ENCODE results near the gene TRA2B.
"Not testable (repeated sequence)": the region's sequence is repeated elsewhere in the genome, so short reads cannot be mapped to it uniquely, and the experiment has no call there.

The TRA2B gene

DNA sequence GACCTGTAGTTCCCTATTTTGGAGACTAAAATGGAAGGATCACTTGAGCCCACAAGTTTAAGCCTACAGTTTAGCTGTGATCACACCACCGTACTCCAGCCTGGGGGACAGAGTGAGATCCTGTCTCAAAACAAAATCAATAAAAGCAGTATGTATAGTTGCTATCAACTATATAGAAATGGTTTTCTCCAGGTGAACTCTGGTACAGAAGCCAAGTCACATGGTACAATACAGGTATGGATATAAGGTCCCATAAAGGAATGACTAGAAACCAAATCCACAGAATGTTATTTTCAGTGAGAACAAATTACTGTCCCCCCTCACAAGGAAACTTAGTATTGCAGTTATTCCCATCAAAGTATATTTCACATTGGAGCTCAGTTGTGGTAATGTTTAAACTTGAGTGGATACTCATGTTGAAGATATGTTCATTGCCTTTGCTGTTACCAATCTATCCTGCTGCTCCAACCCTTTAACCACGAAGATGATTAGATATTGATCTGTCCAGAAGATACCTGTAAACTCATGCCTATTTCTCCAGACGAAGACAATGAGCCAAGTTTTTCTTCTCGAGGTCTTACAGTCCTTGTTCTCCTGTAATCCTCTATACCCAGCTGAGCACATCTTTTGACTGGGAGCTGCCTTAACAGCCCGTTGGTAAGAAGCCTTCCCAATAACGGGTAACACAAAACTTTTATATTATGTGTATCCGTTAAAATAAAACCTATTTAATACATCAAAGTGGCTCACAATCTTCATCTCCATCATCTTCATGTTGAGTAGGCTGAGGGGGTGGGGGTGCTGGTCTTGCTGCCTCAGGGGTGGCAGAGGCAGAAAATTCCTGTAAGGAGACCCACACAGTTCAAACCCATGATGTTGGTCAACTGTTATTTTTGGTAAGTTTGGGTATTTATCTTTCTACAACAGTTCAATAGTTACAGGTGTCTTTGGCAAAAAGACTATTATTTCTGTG is 24.6 kb downstream of the TRA2B start:
- H3K4me3 ChIP-seq (ENCODE audit: low read depth, low read length), result no peak overlapping the region
- TF ChIP-seq, protein P1, sequence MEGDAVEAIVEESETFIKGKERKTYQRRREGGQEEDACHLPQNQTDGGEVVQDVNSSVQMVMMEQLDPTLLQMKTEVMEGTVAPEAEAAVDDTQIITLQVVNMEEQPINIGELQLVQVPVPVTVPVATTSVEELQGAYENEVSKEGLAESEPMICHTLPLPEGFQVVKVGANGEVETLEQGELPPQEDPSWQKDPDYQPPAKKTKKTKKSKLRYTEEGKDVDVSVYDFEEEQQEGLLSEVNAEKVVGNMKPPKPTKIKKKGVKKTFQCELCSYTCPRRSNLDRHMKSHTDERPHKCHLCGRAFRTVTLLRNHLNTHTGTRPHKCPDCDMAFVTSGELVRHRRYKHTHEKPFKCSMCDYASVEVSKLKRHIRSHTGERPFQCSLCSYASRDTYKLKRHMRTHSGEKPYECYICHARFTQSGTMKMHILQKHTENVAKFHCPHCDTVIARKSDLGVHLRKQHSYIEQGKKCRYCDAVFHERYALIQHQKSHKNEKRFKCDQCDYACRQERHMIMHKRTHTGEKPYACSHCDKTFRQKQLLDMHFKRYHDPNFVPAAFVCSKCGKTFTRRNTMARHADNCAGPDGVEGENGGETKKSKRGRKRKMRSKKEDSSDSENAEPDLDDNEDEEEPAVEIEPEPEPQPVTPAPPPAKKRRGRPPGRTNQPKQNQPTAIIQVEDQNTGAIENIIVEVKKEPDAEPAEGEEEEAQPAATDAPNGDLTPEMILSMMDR (IDR thresholded peaks at IDR 0.05; ENCODE audit: low read depth, low read length, missing control alignments), result no peak
- in situ Hi-C loops (cut with HindIII; ENCODE audit: low sequenced_read_pairs), result loop anchor here (25.0 kb wide), 1 partner anchor 226 kb away; no protein-coding TSS in a partner anchor
- DNase-seq (ENCODE audit: low read depth), result no peak

DNA sequence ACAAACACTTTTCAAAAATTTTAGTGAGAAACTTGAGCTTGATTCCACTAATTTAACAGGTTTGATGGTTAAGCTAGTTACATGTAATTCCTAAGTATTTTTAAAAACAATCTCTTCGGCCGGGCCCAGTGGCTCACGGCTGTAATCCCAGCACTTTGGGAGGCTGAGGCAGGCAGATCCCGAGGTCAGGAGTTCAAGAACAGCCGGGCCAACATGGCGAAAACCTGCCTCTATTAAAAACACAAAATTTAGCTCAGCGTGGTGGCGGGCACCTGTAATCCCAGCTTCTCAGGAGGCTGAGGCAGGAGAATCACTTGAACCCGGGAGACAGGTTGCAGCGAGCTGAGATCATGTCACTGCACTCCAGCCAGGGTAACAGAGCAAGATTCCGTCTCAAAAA is 25.3 kb downstream of the TRA2B start:
- H3K4me3 ChIP-seq (ENCODE audit: low read depth, low read length), result no peak overlapping the region
- in situ Hi-C loops (cut with HindIII; ENCODE audit: low sequenced_read_pairs), result loop anchor here (25.0 kb wide), 1 partner anchor 225 kb away; no protein-coding TSS in a partner anchor
- TF ChIP-seq, protein P1 (IDR thresholded peaks at IDR 0.05; ENCODE audit: low read depth, low read length, missing control alignments), result no peak
- DNase-seq (ENCODE audit: low read depth), result no peak

DNA sequence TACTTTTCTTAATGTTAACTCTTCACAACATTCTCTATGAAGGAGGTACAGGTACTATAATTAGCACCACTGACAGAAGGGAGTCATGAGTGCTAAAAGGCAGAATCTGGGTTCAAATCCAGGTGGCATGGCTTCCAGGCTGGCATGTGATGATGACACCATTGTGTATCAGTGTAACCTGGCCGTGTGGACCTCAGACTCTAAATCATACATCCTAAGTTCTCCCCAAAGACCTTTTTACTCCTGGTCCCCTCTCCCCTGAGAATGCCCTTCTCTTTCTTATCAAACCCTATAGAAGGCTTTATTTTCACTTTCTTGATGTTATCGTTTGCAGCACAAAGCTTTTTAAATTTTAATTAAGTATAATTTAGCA is 26.8 kb downstream of the TRA2B start:
- not testable (repeated sequence) for DNase-seq (ENCODE audit: low read depth); H3K4me3 ChIP-seq (ENCODE audit: low read depth, low read length)
- in situ Hi-C loops (cut with HindIII; ENCODE audit: low sequenced_read_pairs), result loop anchor here (25.0 kb wide), 1 partner anchor 224 kb away; no protein-coding TSS in a partner anchor

DNA sequence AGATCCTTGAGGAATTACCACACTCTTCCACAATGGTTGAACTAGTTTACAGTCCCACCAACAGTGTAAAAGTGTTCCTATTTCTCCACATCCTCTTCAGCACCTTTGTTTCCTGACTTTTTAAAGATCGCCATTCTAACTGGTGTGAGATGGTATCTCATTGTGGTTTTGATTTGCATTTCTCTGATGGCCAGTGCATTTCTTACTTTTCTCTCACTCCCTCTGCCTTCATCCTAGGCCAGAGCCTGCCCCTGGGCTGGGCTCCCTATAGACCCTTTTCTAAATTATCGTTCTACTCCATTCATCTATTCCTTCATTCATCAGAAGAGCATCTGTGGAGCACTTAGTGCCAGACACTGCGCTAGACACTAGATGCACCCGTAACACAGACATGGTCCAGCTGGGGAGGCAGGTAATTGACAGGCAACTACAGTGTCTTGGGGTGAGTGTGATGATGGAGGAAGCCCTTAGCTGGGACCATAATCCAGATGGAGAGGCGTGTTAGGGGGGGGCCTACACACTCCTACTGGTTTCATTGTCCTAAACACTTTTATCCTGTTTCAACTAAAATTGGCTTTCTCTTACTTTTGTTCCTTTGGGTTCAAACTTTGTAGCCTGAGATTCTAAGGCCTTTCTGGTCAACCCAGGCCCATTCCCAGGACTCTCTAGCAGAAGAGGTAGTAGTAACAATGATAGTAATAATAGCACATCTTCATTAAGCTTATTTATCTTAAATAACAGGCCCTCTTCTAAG is 27.3 kb downstream of the TRA2B start:
- not testable (repeated sequence) for DNase-seq (ENCODE audit: low read depth); H3K4me3 ChIP-seq (ENCODE audit: low read depth, low read length)
- in situ Hi-C loops (cut with HindIII; ENCODE audit: low sequenced_read_pairs), result loop anchor here (25.0 kb wide), 1 partner anchor 223 kb away; no protein-coding TSS in a partner anchor

DNA sequence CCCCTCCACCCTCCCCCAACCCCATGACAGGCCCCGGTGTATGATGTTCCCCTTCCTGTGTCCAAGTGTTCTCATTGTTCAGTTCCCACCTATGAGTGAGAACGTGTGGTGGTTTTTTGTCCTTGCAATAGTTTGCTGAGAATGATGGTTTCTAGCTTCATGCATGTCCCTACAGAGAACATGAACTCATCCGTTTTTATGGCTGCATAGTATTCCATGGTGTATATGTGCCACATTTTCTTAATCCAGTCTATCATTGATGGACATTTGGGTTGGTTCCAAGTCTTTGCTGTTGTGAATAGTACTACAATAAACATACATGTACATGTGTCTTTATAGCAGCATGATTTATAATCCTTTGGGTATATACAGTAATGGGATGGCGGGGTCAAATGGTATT is 27.9 kb downstream of the TRA2B start:
- H3K4me3 ChIP-seq (ENCODE audit: low read depth, low read length); DNase-seq (ENCODE audit: low read depth): not testable (repeated sequence)
- in situ Hi-C loops (cut with HindIII; ENCODE audit: low sequenced_read_pairs), result loop anchor here (25.0 kb wide), 1 partner anchor 223 kb away; no protein-coding TSS in a partner anchor

DNA sequence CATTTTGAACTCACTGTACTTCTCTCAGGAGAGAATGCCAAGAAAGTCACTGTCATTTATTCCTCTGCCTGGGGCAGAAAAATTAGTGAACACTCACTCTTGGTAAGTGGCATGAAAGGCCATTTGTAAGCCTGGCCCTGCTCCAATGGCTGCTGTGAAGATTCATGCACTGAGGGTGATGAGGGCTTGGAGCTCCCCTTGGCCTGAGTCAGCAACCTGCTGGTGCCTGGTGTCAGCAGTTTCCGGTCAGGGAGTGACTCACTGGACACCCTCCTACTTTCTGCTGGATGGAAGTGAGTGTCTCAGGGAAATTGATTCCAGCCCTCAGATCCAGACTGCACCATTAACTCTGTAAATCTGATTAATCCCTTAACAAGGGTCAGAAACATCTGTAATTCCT is 37.6 kb downstream of the TRA2B start:
- H3K4me3 ChIP-seq (ENCODE audit: low read depth, low read length), result no peak overlapping the region
- TF ChIP-seq, protein P1 (IDR thresholded peaks at IDR 0.05; ENCODE audit: low read depth, low read length, missing control alignments), result no peak
- peak; percentile 78 for DNase-seq (ENCODE audit: low read depth)
- in situ Hi-C loops (cut with HindIII; ENCODE audit: low sequenced_read_pairs), result loop anchor here (25.0 kb wide), 1 partner anchor 213 kb away; no protein-coding TSS in a partner anchor

DNA sequence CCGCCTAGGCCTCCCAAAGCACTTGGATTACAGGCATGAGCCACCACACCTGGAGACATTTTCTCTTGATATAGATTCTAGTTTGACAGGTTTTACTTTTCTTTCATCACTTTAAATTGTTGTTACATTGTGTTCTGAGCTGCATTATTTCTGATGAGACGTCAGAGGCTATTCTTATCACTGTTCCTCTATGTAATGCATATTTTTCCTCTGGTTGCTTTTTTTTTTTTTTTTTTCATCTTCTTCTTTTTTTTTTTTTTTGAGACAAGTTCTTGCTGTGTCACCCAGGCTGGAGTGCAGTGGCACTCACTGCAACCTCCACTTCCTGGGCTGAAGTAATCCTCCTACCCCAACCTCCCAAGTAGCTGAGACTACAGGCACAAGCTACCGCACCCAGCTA is 41.2 kb downstream of the TRA2B start:
- no peak overlapping the region for H3K4me3 ChIP-seq (ENCODE audit: low read depth, low read length)
- no peak for DNase-seq (ENCODE audit: low read depth)
- in situ Hi-C loops (cut with HindIII; ENCODE audit: low sequenced_read_pairs), result no loop called here
- TF ChIP-seq, protein P1 (IDR thresholded peaks at IDR 0.05; ENCODE audit: low read depth, low read length, missing control alignments), result no peak

DNA sequence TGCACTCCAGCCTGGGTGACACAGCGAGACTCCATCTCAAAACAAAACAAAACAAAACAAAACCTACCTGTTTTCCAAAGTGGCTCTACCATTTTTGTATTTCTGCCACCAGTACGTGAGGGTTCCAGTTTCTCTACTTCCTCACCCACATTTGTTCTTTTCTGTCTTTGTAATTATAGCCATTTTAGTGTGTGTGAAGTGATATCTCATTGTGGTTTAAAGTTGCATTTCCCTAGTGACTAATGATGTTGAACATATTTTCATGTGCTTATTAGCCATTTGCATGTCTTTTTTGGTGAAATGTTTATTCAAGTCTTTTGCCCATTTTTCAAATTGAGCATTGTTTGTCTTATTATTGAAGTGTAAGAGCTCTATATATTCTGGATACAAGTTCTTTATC is 50.7 kb downstream of the TRA2B start:
- no peak overlapping the region for H3K4me3 ChIP-seq (ENCODE audit: low read depth, low read length)
- TF ChIP-seq, protein P1 (IDR thresholded peaks at IDR 0.05; ENCODE audit: low read depth, low read length, missing control alignments), result no peak
- DNase-seq (ENCODE audit: low read depth), result no peak
- in situ Hi-C loops (cut with HindIII; ENCODE audit: low sequenced_read_pairs), result no loop called here
